HUDEP-2 (cell line): ENCODE results near the gene SUSD2.
"Not testable (repeated sequence)": the region's sequence is repeated elsewhere in the genome, so short reads cannot be mapped to it uniquely, and the experiment has no call there.

Experiments
- DNase-seq, 76 experiments: peaks; one replicate each; lab custom pipeline; 2025; ENCODE audit not compliant: unreplicated experiment in 76 of 76; lab: John Stamatoyannopoulos, UW

SUSD2 gene

DNA sequence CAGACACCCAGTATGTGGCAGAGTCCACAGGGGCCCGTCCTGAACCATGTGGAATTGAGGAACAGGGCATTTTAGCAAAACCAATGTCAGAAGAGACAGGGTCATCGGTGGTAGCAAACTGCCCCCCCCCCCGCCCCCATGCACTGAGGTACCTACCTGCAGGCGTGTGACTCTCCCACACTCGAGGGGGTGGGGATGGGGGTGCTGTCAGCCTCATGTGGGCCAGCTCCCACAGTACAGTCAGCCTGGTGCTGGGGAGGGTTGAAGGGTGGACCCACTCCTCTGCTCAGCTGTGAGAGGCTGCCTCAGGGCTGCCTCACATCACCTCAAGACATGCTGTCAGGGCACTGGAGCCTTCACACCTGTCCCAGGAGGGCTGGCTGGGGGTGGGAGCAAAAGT lies 10.7 kb upstream of the SUSD2 start:
- no peak for DNase-seq

DNA sequence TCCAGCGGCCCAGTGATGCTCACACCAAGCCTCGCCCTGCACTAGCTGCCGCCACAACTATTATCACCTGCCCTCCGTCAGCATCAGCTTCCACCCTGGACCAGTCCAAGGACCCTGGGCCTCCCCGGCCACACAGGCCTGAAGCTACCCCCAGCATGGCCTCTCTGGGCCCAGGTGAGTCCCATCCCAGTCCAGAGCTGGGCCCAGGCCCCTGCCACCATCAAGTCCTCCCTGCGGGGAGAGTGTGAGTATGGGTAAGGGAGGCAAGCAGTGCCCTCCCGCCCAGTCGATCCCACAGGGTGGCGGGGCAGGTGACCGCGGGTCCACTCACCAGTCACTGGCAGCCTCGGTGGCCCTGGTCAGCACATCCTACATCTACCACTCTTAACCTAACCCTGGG lies 9.5 kb upstream of the SUSD2 start:
- no peak for DNase-seq

DNA sequence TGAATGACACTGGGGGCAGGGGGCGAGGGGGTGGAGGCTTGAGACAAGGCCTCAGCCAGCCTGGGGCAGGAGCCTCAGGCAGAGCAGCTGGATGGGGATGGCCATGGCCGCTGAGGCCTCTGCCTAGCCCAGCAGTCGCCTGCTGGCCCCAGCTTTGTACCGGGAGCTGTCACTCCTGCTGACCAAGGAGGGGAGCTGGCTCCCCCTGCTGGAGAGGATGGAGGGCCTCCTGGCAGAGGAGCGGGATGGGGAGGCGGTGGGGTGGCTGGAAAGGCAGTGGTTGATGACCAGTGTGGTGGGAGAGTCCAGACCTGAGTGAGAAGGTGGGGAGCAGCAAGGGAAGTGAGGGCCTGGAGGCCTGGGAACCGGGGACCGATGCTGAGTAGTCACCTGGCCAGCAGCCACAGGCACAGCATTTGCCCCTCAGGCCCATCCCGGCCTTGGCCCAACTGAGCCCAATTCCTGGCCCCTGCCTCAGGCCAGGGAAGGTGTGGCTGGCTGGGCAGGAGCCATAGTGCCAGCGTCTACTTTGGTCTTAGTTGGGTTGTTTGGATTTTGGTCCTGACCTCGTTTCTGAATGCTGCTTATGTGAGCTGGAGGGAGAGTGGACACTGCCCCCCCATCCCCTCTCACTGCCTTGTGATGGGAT lies 6.0 kb upstream of the SUSD2 start:
- peak in 58 of 76 experiments; percentile 6 to 71 (median 50) for DNase-seq

DNA sequence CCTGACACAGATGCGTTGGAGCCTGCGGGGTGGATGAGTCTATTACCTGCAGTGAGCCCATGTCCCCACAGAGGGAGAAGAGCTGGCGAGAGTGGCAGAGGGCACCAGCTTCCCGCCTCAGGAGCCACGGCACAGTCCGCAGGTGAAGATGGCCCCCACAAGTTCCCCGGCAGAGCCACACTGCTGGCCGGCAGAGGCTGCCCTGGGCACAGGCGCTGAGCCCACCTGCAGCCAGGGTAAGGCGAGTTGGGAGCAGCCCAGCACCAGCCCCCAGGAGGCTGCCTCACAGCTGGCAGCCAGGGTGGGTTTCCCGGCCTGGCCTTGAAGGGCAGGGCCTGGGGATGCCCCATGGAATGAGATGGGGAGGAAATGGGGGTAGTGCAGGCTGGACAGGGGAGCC lies 5.2 kb upstream of the SUSD2 start:
- no peak for DNase-seq

DNA sequence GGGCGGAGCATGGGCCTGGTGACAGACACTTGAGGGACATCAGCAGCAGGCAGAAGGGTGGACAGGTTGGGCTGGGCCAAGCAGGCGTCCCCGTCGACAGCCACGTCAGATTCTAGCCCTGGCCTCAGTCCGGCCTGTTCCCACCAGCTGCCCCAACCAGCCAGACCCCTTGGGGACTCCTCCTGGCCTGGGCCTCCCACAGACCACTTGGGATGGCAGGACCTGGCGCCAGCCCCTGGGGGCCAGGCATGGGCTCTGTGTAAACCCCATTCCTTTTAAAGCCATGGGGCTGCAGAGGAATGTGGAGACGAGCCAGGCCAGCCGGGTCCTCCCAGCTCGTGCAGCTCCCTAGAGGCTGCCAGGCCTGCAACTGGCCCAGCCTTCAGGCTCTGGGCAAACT lies 4.7 kb upstream of the SUSD2 start:
- no peak for DNase-seq

DNA sequence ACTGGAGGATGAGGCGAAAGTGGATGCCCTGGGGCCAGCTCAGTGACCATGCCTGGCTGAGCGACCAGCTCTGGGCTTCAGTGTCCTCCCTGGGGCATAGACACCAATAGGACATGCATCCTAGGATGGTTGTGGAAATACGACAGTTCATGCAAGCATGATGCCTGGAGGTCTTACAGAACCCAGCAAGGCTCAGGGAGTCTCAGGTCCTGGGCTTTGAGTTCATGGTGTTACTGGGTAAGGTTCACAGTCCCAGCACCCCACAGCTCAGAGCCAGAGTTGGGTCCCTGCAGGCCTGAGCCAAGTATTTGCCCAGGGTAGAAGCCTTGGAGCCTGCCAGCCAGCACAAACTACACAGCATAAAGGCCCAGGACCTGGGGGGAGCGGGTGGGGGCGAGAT lies 4.2 kb upstream of the SUSD2 start:
- no peak for DNase-seq

DNA sequence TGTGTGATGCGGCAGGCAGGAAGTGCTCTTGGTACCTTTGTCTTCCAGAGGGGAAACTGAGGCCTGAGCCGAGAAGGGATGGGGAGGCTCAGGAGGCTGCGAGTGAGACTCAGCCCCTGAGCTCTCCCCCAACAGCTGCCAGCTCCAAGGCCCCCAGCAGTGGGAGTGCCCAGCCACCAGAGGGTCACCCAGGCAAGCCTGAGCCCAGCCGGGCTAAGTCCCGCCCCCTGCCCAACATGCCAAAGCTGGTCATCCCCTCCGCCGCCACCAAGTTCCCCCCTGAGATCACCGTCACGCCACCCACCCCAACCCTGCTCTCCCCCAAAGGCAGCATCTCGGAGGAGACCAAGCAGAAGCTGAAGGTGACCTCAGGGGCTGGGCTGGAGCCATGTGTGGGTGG lies 3.8 kb upstream of the SUSD2 start:
- no peak for DNase-seq

DNA sequence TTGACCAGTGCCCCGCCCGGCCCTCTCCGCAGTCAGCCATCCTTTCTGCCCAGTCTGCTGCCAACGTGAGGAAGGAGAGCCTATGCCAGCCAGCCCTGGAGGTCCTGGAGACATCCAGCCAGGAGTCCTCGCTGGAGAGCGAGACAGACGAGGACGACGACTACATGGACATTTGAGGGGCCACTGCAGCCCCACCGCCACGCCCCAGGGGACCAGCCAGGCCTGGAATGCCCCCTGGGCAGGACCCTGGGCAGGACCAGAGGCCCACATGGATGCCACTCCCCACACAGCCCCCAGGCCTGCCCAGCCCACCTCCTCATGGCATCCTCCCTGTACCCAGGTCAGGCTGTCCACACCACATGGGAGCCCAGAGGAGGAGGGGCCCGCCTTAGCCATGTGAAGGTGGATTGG lies 3.3 kb upstream of the SUSD2 start:
- DNase-seq = no peak

DNA sequence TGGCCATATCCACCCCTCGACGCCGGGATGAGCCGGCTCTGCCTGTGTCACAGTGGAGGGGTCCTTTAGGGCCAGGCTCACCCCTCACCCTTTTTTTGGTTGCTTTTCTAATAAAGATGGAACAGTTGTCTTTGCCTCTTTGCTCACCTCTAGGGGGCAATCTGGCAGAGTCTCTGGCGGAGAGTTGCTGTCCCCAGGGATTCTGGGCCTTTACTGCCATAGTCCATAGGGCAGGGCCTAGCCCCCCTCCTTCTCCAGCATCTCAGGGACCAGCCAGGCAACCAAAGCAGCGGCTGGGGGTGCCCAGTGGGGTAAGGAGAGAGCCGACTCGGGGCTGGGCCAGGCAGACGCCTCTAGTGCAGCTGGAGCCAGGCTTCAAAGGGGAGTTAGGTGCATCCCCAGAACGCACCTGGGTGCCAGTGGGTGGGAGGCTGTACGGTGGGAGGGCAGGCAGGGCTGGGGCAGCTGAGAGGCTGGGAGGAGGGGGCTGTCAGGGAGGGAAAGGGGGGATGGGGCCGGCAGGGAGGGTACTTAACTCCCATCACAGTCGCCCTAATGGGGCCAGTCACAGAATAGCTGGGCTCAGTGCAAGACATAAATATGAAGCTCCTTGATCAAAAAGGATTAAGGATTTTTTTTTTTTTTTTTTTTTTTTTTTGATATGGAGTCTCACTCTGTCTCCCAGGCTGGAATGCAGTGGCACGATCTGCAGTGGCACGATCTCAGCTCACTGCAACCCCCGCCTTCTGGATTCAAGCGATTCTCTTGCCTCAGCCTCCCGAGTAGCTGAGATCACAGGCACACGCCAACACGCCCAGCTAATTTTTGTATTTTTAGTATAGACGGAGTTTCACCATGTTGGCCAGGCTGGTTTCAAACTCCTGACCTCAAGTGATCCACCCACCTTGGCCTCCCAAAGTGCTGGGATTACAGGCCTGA lies 2.5 kb upstream of the SUSD2 start:
- DNase-seq = no peak

DNA sequence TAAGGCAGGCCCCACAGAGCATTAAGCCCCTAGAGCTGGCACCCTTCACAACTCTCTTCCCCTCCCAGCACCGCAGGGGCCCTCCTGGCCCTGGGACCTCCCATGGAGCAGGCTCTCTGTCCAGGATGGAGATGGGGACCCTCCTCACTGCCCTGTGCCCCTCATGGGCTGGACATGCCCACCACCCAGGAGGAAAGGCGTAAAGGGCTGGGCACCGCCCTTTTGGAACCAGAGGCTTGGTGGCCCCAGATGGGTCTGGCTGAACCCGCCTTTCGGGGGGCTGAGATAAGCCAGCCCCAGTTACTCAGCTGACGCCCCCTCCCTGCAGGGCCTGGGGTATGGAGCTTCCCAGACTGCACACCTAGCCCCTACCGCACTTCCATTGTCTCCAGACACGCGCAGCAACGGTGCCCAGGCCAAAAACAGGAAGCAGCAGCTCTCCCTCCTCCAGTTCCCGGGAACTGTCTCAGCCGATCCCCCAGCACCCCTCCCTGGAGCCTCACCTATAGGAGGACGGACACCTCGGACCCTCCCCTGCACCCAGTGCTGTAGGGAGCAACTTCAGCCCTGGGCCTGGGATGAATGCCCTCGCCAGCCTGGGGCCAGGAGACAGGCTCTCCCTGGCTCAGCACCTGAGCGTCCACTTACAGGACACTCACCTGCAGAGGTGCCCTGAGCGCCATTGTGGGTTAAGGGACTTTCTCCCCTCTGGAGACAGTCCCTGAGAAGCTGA lies 1.6 kb upstream of the SUSD2 start:
- no peak for DNase-seq

DNA sequence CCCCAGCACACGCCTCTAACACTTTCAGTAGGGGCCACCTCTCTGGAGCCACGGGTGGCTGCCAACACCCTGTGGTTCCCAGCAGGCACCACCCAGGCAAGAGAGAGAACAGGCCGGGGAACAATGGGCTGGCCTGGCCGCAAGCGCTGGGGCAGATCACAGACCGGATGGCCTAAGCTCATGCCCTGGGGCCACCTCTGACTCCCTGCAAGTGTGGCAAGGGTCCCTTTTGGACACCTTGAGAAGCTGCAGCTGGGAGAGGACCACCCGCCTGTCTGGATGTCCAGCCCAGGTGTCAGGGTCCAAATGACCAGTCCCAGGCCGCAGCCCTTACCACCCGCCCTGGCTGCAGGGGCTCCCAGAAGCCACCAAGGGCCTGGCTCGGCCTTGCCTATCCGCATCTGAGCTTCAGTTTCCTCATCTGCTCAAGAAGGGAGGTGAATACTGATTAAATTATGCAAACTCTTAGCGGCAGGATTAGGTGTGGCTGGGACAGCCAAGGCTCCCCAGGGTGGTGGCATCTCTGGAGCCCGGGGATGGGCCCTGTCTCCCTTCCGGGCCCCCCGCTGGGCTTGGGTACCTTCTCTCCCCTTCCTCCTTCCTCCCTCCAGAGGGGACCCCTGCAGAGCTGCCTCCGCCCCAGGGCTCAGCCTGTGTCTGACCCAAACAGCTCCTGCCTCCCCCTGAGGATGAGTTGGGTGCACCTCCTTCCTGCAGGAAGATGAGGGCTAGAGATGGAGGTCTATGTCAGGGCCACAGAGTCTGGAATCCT lies 785 bp upstream of the SUSD2 start:
- no peak for DNase-seq

DNA sequence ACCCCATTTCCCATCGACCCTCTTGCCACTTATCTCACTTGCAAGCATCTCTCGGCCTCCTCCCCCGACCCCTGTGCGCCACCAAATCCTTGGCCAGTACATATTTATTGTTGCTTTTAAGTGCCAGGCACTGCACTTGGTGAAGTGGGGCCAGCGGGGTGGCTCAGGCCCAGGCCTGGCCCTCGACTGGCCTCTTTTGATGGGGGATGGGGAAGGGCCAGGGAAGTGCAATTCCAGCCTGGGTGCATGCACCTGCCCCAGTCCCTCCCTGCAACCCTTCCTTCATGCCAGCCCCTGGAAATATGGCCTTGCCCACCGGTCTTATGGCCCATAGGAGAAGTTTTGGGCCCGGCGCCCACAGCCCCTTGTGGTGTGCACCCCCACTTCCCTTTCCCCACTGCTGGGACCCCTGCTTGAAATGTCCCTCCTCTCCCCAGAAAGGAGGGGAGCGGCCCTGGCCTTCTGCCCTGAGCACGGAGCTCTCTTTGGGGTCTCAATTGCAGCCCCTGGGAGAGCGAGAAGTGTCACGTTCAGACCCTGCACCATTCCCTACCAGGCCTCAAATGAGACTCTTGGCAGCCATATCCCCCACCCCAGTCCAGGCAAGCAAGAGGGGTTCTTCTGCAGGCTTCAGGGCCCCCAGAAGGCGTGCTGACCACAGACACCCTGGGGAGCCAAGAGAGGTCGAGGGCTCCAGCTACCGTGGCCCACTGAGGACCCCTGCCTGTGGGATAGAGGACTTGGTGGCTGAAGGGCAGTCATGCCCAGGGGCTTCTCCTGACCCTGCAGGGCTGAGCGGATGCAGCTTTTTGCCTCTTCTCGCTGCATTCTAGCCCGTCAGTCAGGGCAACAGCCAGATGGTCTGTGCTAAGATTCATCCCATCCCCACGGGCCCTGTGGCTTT lies 961 bp downstream of the SUSD2 start:
- DNase-seq = no peak

DNA sequence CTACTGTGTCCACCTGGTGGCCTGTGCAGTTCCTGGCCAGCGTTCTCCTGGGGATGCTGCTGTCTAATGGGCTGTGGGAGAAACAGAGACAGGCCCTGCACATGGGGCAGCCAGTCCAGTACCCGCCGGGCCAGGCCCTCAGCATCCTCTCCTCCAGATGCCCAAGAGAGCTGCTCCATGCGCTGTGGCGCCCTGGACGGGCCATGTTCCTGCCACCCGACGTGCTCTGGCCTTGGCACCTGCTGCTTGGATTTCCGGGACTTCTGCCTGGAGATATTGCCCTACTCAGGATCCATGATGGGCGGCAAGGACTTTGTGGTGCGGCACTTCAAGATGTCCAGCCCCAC lies 1.6 kb downstream of the SUSD2 start:
- not testable (repeated sequence) for DNase-seq

DNA sequence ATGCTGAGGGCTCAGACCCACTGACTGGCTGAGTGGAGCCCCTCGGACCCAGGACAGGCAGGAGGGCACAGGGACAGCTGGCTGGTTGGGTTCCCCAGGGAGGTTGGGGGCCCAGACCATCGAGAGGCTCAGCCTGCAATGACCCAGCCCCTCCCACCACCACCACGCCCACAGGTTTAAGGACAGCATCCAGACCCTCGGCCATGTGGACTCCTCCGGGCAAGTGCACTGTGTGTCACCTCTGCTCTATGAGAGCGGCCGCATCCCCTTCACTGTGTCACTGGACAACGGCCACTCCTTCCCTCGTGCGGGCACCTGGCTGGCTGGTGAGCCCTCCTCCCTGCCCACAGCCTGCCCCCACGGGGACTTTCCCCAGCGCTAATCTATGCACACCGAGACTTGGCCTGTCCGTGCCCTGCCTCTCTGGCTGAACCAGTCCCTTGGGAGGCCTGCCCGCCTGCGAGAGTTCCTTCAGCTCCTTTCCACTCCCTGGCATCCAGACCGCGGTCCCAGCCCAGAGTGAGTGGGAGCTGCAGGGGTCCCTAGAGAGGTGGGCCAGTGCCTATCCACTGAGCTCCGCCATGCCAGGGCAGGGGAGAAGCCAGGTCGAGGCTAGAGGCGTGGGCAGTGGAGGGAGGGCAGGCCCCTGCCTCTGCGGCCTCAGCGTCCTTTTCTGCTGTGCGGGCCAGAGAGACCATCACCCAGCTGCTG lies 2.2 kb downstream of the SUSD2 start:
- DNase-seq = no peak

DNA sequence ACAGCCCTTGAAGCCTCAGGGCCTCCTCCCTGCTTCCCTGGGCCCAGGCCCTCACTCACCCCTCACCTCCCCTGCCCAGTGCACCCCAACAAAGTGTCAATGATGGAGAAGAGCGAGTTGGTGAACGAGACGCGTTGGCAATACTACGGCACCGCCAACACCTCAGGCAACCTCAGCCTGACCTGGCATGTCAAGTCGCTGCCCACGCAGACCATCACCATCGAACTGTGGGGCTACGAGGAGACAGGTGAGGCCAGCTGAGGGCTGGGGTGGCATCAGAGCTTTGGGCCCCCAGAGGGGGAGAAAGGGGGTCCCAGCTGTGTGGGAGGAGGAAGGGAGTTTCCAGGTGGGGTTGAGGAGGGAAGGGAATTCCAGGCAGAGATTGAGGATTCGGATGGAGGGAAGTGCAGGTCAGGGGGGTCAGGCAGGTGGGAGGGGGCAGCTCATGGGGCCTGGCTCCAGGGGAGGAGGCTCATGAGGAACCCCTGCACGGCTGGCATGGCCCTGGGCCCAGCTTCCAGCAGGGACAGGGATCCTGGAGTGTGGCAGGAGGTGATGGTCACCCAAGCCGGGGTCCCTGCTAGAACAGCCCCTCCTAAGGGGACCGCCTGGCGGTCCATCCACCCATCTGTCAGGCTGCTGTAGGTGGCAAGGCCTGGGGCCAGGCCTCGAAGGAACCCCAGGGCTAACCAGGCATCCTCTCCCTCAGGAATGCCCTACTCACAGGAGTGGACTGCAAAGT lies 2.9 kb downstream of the SUSD2 start:
- DNase-seq = no peak

DNA sequence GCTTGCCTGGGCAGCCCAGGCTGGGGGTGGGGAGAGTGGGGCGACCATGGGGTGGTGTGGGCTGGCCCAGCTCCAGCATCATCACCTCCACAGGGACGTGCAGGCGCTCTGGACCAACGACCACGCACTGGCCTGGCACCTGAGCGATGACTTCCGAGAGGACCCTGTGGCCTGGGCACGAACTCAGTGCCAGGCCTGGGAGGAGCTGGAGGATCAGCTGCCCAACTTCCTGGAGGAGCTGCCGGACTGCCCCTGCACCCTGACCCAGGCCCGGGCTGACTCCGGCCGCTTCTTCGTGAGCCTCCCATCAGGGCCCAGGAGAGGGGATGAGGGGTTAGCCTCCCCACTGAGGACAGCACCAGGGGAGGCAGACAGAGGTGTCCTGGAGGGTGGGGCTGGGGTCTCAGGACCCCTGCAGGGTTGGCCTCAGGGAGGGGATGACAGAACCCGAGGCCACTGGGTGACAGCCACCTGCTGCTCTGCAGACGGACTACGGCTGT lies 3.8 kb downstream of the SUSD2 start:
- no peak for DNase-seq

DNA sequence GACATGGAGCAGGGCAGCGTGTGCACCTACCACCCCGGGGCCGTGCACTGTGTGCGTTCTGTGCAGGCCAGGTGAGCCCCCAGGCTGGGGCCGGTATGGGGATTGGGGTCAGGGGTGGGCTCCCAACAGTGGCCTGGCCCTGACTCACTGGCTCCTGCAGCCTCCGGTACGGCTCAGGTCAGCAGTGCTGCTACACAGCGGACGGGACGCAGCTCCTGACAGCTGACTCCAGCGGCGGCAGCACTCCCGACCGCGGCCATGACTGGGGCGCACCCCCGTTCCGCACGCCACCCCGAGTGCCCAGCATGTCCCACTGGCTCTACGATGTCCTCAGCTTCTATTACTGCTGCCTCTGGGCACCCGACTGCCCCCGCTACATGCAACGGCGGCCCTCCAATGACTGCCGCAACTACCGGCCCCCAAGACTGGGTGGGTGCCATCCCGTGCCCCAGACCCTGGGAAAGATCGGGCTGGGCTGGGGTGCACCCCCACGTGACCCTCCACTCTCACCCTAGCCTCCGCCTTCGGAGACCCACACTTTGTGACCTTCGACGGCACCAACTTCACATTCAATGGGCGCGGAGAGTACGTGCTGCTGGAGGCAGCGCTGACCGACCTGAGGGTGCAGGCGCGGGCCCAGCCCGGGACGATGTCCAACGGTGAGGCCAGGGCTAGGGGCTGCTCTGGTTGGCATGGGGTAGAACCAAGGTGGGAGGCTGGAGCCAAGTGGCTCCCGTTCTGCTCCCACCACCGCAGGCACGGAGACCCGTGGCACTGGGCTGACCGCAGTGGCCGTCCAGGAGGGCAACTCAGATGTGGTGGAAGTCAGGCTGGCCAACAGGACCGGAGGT lies 4.4 kb downstream of the SUSD2 start:
- DNase-seq = no peak

DNA sequence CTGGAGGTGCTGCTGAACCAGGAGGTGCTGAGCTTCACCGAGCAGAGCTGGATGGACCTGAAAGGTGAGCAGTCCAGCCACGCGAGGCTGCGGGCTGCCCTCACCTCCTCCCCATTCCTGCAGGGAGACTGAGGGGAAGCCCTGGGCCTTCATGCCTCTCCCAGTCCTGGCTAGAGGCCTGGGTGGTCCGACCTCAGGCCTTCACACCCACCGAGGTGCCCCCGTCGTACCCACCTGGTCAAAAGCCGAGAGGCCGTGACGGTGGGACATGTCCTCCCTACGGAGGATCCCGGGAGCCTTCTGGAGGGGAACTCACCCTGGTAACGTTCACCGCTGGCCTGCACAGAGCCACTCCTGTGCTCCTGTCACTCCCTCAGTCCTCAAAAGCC lies 5.1 kb downstream of the SUSD2 start:
- no peak for DNase-seq
